Bronchial epithelial cell (primary cell): ENCODE measurements around the gene CBLN3. TPM values are rescaled to one million over a fixed set of nuclear protein-coding genes. Genes with fewer than 3 reads are reported as not detected.
A peak's percentile ranks its signal among the peaks of the same experiment; 100 is the strongest.

Experiments used
- DNase-seq: peaks from one replicate; pipeline ENCODE4 v3.0.0-alpha.2; 2010; ENCODE audit warnings: low read depth
- FAIRE-seq: peaks from 2 replicates; lab custom pipeline; 2011; peaks lifted over from hg19 to GRCh38; lab: Jason Lieb, UNC
- H3K27me3 ChIP-seq: 2 replicates; pipeline ENCODE4 v1.5.1; 2011; ENCODE audit warnings: low read length; ENCODE audit not compliant: control insufficient read depth, insufficient read depth
- H3K36me3 ChIP-seq: 2 replicates; pipeline ENCODE4 v1.5.1; 2011; ENCODE audit warnings: low read length; ENCODE audit not compliant: control insufficient read depth, insufficient read depth
- H3K4me3 ChIP-seq: 2 replicates; pipeline ENCODE4 v1.5.1; 2011; ENCODE audit warnings: mild to moderate bottlenecking, low read depth, low read length, control low read depth
- CTCF ChIP-seq: IDR thresholded peaks from 2 replicates; pipeline ENCODE4 v1.5.1; 2011; ENCODE audit warnings: mild to moderate bottlenecking, moderate library complexity, low read length, control low read depth, inconsistent platforms; ENCODE audit not compliant: insufficient read depth, severe bottlenecking
- total RNA-seq: library from RNA; depleted of rRNA; stranded (reverse); fragments of >200 nt; gene quantifications from 2 replicates; pipeline ENCODE4 v1.2.1, GENCODE V29; 2014

CBLN3 gene
- total RNA-seq, 1 donor from 2014 or later = 0.53 TPM

- H3K27me3 ChIP-seq = no peaks in the 10 kb centered on the region
- TF ChIP-seq CTCF = no peak
- FAIRE-seq = peak; percentile 60
- no peak overlapping the region for H3K4me3 ChIP-seq
- no peak for DNase-seq
- H3K36me3 ChIP-seq = peaks cover 2% of the 10 kb centered on the region
Measured at GRCh38 chr14:24378327-24378726, 51.1 kb downstream of the CBLN3 start.

GRCh38 chr14:24377657-24378056, 51.8 kb downstream of the CBLN3 start:
- Histone ChIP-seq H3K4me3 (no peak overlapping the region), H3K27me3 (no peaks in the 10 kb centered on the region), H3K36me3 (peaks cover 4% of the 10 kb centered on the region)
- peak; percentile 27 for DNase-seq
- no peak for TF ChIP-seq CTCF
- FAIRE-seq = no peak

GRCh38 chr14:24377126-24377525, 52.3 kb downstream of the CBLN3 start:
- TF ChIP-seq CTCF = no peak
- Histone ChIP-seq H3K27me3 (no peaks in the 10 kb centered on the region), H3K36me3 (peaks cover 4% of the 10 kb centered on the region), H3K4me3 (no peak overlapping the region)
- DNase-seq (no peak), FAIRE-seq (no peak)

Other genes starting within 250 kb of the CBLN3 start
- 27.0 and 41.9 TPM in 2 replicates for gene IPO4, start 240.9 kb downstream of the CBLN3 start, total RNA-seq
- 42.8 and 67.9 TPM in 2 replicates for gene TM9SF1, start 234.2 kb downstream of the CBLN3 start, total RNA-seq
- gene TSSK4, start 224.0 kb downstream of the CBLN3 start, total RNA-seq = 0.26 TPM in 1 of 2 replicates, not detected in the other
- gene CHMP4A, start 216.2 kb downstream of the CBLN3 start, total RNA-seq = 48.8 and 69.8 TPM in 2 replicates
- gene MDP1, start 213.6 kb downstream of the CBLN3 start, total RNA-seq = 13.4 and 21.1 TPM in 2 replicates
- gene NEDD8, start 197.3 kb downstream of the CBLN3 start, total RNA-seq = 131 and 330 TPM in 2 replicates
- 80.6 and 98.7 TPM in 2 replicates for gene GMPR2, start 196.7 kb downstream of the CBLN3 start, total RNA-seq
- gene TINF2, start 187.0 kb downstream of the CBLN3 start, total RNA-seq = 48.7 and 91.9 TPM in 2 replicates
- gene TGM1, start 166.5 kb downstream of the CBLN3 start, total RNA-seq = 88.7 and 382 TPM in 2 replicates
- 32.6 and 58.9 TPM in 2 replicates for gene RABGGTA, start 158.1 kb downstream of the CBLN3 start, total RNA-seq
- gene DHRS1, start 129.9 kb downstream of the CBLN3 start, total RNA-seq = 16.6 and 39.6 TPM in 2 replicates
- gene NOP9, start 129.8 kb downstream of the CBLN3 start, total RNA-seq = 23.2 and 26.1 TPM in 2 replicates
- gene CIDEB, start 121.7 kb downstream of the CBLN3 start, total RNA-seq = 1.2 and 3.9 TPM in 2 replicates
- gene LTB4R2, start 119.5 kb downstream of the CBLN3 start, total RNA-seq = 10.5 and 17.4 TPM in 2 replicates
- 3.7 and 9.6 TPM in 2 replicates for gene LTB4R, start 118.2 kb downstream of the CBLN3 start, total RNA-seq
- gene ADCY4, start 94.6 kb downstream of the CBLN3 start, total RNA-seq = 0.53 and 0.77 TPM in 2 replicates
- 2.4 and 4.7 TPM in 2 replicates for gene RIPK3, start 89.7 kb downstream of the CBLN3 start, total RNA-seq
- gene NFATC4, start 61.5 kb downstream of the CBLN3 start, total RNA-seq = 4.7 and 7.3 TPM in 2 replicates
- gene NYNRIN, start 30.7 kb downstream of the CBLN3 start, total RNA-seq = 2.0 and 2.6 TPM in 2 replicates
- gene KHNYN, start 286 bp upstream of the CBLN3 start, total RNA-seq = 128 and 167 TPM in 2 replicates
- 6.5 and 8.2 TPM in 2 replicates for gene SDR39U1, start 13.1 kb upstream of the CBLN3 start, total RNA-seq
- gene CMA1, start 78.6 kb upstream of the CBLN3 start, total RNA-seq = not detected in 2 replicates
- not detected in 2 replicates for gene CTSG, start 146.6 kb upstream of the CBLN3 start, total RNA-seq
- gene GZMH, start 180.0 kb upstream of the CBLN3 start, total RNA-seq = not detected in 2 replicates
- gene GZMB, start 204.5 kb upstream of the CBLN3 start, total RNA-seq = not detected in 2 replicates